Mesenchymal stem cell (in vitro differentiated cells and primary cell): ENCODE measurements around the gene SAFB2.

Source experiments
- DNase-seq: peaks from one replicate; pipeline ENCODE4 v3.0.0-alpha.2; 2013
- H2AFZ ChIP-seq: one replicate; pipeline ENCODE4 v1.6.1; 2013; ENCODE audit warnings: low read depth, mild to moderate bottlenecking, control low read depth, inconsistent platforms, low read length, moderate library complexity
- H2AK5ac ChIP-seq: 2 replicates; pipeline ENCODE4 v1.6.1; 2013; ENCODE audit warnings: low read length, moderate library complexity, mild to moderate bottlenecking, inconsistent platforms; ENCODE audit not compliant: severe bottlenecking
- H2BK120ac ChIP-seq: one replicate; pipeline ENCODE4 v1.6.1; 2013; ENCODE audit warnings: low read depth, mild to moderate bottlenecking, inconsistent platforms, low read length, moderate library complexity
- H2BK12ac ChIP-seq, 2 experiments: one replicate each; pipeline ENCODE4 v1.6.1; 2013; ENCODE audit warnings: inconsistent platforms in 2 of 2, low read length in 2 of 2, mild to moderate bottlenecking in 2 of 2, moderate library complexity in 2 of 2, control low read depth in 1 of 2
- H2BK15ac ChIP-seq: one replicate; pipeline ENCODE4 v1.6.1; 2013; ENCODE audit warnings: mild to moderate bottlenecking, low read depth, inconsistent platforms; ENCODE audit not compliant: poor library complexity, severe bottlenecking
- H2BK5ac ChIP-seq: 2 replicates; pipeline ENCODE4 v1.6.1; 2013; ENCODE audit warnings: low read depth, mild to moderate bottlenecking, low read length, control low read depth, inconsistent platforms; ENCODE audit not compliant: poor library complexity, severe bottlenecking
- H3K14ac ChIP-seq, 2 experiments: one replicate each; pipeline ENCODE4 v1.6.1; 2013; ENCODE audit warnings: inconsistent platforms in 2 of 2, low read length in 2 of 2, control low read depth in 1 of 2, mild to moderate bottlenecking in 1 of 2, moderate library complexity in 1 of 2
- H3K18ac ChIP-seq, 2 experiments: one replicate each; pipeline ENCODE4 v1.6.1; 2013; ENCODE audit warnings: inconsistent platforms in 2 of 2, low read length in 2 of 2, control low read depth in 1 of 2, low read depth in 1 of 2, mild to moderate bottlenecking in 1 of 2
- H3K23ac ChIP-seq, 2 experiments: one replicate each; pipeline ENCODE4 v1.6.1; 2013; ENCODE audit warnings: inconsistent platforms in 2 of 2, low read length in 2 of 2, mild to moderate bottlenecking in 2 of 2, moderate library complexity in 2 of 2, control low read depth in 1 of 2
- H3K27ac ChIP-seq: 2 replicates; pipeline ENCODE4 v1.5.1; 2013; ENCODE audit warnings: mild to moderate bottlenecking, moderate library complexity, low read length, control low read depth, inconsistent platforms; ENCODE audit not compliant: poor library complexity, severe bottlenecking
- H3K27me3 ChIP-seq, 2 experiments: 2 replicates each; pipeline versions ENCODE4 v1.6.1 to v1.7.0; 2013; ENCODE audit warnings: low read length in 2 of 2, mild to moderate bottlenecking in 2 of 2, moderate library complexity in 2 of 2, control low read depth in 1 of 2, inconsistent platforms in 1 of 2; ENCODE audit not compliant: control insufficient read depth in 1 of 2, insufficient read depth in 1 of 2
- H3K36me3 ChIP-seq, 2 experiments: 2 replicates each; pipeline versions ENCODE4 v1.6.1 to v1.7.0; 2013; ENCODE audit warnings: low read length in 2 of 2, control low read depth in 1 of 2, inconsistent platforms in 1 of 2, low read depth in 1 of 2, mild to moderate bottlenecking in 1 of 2; ENCODE audit not compliant: insufficient read depth in 2 of 2, control insufficient read depth in 1 of 2
- H3K4ac ChIP-seq, 2 experiments: one replicate each; pipeline ENCODE4 v1.6.1; 2013; ENCODE audit warnings: inconsistent platforms in 2 of 2, low read length in 2 of 2, mild to moderate bottlenecking in 2 of 2, moderate library complexity in 2 of 2, control low read depth in 1 of 2, low read depth in 1 of 2
- H3K4me1 ChIP-seq: 2 replicates; pipeline ENCODE4 v1.6.1; 2013; ENCODE audit warnings: low read depth, low read length, control low read depth; ENCODE audit not compliant: control insufficient read depth, insufficient read depth
- H3K4me2 ChIP-seq: 2 replicates; pipeline ENCODE4 v1.6.1; 2013; ENCODE audit warnings: low read length, mild to moderate bottlenecking, inconsistent platforms; ENCODE audit not compliant: poor library complexity, severe bottlenecking
- H3K4me3 ChIP-seq, 2 experiments: 2 replicates each; pipeline versions ENCODE4 v1.5.1 to v1.7.0; 2013; ENCODE audit warnings: low read length in 2 of 2, mild to moderate bottlenecking in 2 of 2, control low read depth in 1 of 2, low read depth in 1 of 2; ENCODE audit not compliant: insufficient read depth in 1 of 2
- H3K79me1 ChIP-seq: replicated peaks from 2 replicates; pipeline ENCODE4 v1.6.1; 2013; ENCODE audit warnings: mild to moderate bottlenecking, control low read depth, low read length, inconsistent platforms; ENCODE audit not compliant: poor library complexity, severe bottlenecking
- H3K9ac ChIP-seq: 2 replicates; pipeline ENCODE4 v1.7.0; 2013; ENCODE audit warnings: mild to moderate bottlenecking, low read length, moderate library complexity
- H3K9me3 ChIP-seq: 2 replicates; pipeline ENCODE4 v1.7.0; 2013; ENCODE audit warnings: mild to moderate bottlenecking, low read length; ENCODE audit not compliant: control insufficient read depth
- H4K8ac ChIP-seq: one replicate; pipeline ENCODE4 v1.6.1; 2013; ENCODE audit warnings: inconsistent platforms, mild to moderate bottlenecking, low read length, moderate library complexity
- H4K91ac ChIP-seq: one replicate; pipeline ENCODE4 v1.6.1; 2013; ENCODE audit warnings: mild to moderate bottlenecking, low read length, inconsistent platforms
- WGBS: methylation state at CpG from one replicate; pipeline ENCODE4 v1.1.7; 2013; ENCODE audit warnings: mixed read lengths; 5-methylcytosine and 5-hydroxymethylcytosine counted together

SAFB2 gene

DNA sequence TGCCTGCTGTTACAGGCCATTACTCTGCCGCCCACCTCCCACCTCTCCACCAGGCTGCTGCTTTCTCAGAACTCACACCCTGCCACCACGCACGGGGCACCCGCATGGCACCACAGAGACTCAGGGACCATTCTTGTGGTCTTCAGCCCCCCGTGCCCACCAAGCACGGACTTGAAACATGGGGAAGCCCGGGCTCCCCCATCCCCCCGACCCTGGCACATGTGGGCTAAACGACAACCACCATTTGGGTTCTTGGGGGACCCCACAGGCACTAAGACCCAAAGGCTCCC lies 31.8 kb downstream of the SAFB2 start:
- Histone ChIP-seq H3K27ac (no peak overlapping the region), H2BK5ac (no peak overlapping the region), H2BK12ac (no peak overlapping the region), H3K4me1 (peaks cover 28% of the 10 kb centered on the region), H3K9me3 (no peaks in the 10 kb centered on the region), H3K36me3 (peaks cover 96% of the 10 kb centered on the region in 2 experiments), H3K23ac (no peak overlapping the region), H2BK15ac (no peak overlapping the region), H3K79me1 (peaks cover 52% of the 10 kb centered on the region), H4K91ac (peak overlapping the region; percentile 11), H2AFZ (no peak overlapping the region), H2BK120ac (no peak overlapping the region), H3K27me3 (no peaks in the 10 kb centered on the region), H3K4me2 (no peak overlapping the region), H4K8ac (no peak overlapping the region), H3K4me3 (no peak overlapping the region), H3K9ac (no peak overlapping the region), H3K18ac (no peak overlapping the region), H3K14ac (no peak overlapping the region), H3K4ac (no peak overlapping the region), H2AK5ac (no peak overlapping the region)
- no peak for DNase-seq
- 98% methylated on average over 9 of the region's 9 CpGs for WGBS

DNA sequence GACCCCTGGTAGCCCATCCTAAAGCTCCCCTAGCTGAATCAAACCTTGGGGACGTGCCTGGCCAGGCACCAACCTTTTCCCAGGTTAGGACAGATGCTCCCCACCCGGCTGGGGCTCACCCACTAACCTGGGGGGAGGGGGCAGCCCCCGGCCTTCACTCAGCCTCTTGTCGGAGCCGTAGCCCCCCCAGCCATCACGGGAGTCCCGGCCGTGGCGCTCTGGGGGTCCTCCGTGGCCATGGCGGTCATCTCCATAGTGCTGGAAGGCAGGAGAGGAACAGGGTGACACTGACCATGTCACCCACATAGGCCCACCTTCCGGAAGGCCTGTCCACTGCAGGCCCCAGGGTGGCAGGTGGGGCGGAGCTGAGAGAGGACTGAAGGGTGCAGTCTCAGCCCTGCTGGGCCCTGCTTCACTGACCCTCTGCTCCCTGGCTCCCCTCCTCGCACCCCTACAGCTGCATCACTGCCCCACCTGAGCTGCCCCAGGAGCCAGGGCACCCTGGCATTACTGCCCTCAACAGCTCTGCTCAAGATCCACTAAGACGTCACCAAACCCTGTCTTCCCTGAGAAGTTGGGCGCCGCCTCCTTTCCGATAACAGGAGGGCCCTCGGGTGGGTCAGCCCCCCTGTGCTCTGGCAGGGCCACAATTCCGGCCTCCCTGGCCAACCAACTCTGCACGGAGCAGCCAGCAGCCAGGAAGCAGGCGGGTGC lies 32.3 kb downstream of the SAFB2 start:
- no peaks in the 10 kb centered on the region for H3K27me3 ChIP-seq
- H2BK12ac ChIP-seq = no peak overlapping the region
- H2BK15ac ChIP-seq = no peak overlapping the region
- no peak overlapping the region for H3K4ac ChIP-seq
- H4K8ac ChIP-seq = no peak overlapping the region
- H3K9ac ChIP-seq = no peak overlapping the region
- no peak overlapping the region for H2BK5ac ChIP-seq
- peaks cover 91 to 93% of the 10 kb centered on the region in 2 experiments for H3K36me3 ChIP-seq
- no peak overlapping the region for H2AK5ac ChIP-seq
- no peak overlapping the region for H2BK120ac ChIP-seq
- whole genome bisulfite sequencing = 98% methylated on average over 22 of the region's 22 CpGs
- H3K4me2 ChIP-seq = no peak overlapping the region
- no peak overlapping the region for H2AFZ ChIP-seq
- H3K27ac ChIP-seq = no peak overlapping the region
- no peak overlapping the region for H3K23ac ChIP-seq
- no peaks in the 10 kb centered on the region for H3K9me3 ChIP-seq
- H3K4me3 ChIP-seq = no peak overlapping the region
- DNase-seq = no peak
- H3K18ac ChIP-seq = no peak overlapping the region
- H3K4me1 ChIP-seq = peaks cover 33% of the 10 kb centered on the region
- peak overlapping the region; percentile 11 for H4K91ac ChIP-seq
- H3K14ac ChIP-seq = no peak overlapping the region
- peaks cover 49% of the 10 kb centered on the region for H3K79me1 ChIP-seq

DNA sequence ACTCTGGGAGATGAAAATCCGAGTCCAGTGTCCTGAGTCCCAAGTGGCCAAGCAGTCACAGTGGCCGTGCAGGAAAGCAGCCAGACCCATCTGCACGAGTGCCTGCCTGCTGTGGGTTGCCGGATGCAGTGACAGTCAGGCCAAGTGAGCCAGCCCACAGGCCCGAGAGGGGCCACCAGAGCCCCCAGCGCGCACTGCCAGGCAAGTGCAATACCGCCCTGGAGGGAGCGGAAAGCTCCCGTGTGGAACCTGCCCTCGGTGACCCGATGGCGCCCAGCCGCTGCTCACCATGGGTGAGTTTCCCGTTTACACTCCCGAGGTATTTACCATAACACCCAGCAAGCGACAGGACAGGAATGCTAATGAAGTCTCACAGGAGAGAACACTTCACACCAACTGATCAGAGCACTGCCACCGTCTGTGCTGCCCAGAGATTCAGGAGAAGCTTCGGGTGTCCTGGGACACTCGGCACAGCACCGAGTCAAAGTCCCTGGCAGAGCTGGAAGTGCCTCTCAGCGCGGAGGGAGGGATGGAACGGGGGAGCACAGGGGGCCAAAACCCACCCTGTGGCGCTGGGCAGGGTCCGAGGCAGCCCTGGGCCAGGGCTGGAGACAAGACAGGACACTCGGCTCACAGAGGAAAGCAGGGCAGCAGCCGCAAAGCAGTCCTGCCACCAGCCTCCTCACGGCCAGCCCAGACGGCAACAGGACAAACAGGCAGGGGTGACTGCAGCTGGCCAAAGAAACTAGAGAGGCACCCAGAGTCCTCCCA lies 33.5 kb downstream of the SAFB2 start:
- H3K18ac ChIP-seq = no peak overlapping the region
- no peak overlapping the region for H3K23ac ChIP-seq
- H4K91ac ChIP-seq = no peak overlapping the region
- no peak overlapping the region for H2BK5ac ChIP-seq
- H2BK120ac ChIP-seq = no peak overlapping the region
- H3K4me1 ChIP-seq = peaks cover 36% of the 10 kb centered on the region
- no peak overlapping the region for H3K9ac ChIP-seq
- no peak overlapping the region for H4K8ac ChIP-seq
- H3K79me1 ChIP-seq = peaks cover 49% of the 10 kb centered on the region
- no peaks in the 10 kb centered on the region for H3K27me3 ChIP-seq
- no peak overlapping the region for H3K4ac ChIP-seq
- no peaks in the 10 kb centered on the region for H3K9me3 ChIP-seq
- peaks cover 82 to 83% of the 10 kb centered on the region in 2 experiments for H3K36me3 ChIP-seq
- H3K27ac ChIP-seq = no peak overlapping the region
- no peak overlapping the region for H2AK5ac ChIP-seq
- no peak overlapping the region for H2AFZ ChIP-seq
- no peak overlapping the region for H2BK15ac ChIP-seq
- H3K4me2 ChIP-seq = no peak overlapping the region
- H3K4me3 ChIP-seq = no peak overlapping the region
- no peak overlapping the region for H2BK12ac ChIP-seq
- 85% methylated on average over 30 of the region's 30 CpGs for WGBS
- DNase-seq = no peak
- no peak overlapping the region for H3K14ac ChIP-seq

DNA sequence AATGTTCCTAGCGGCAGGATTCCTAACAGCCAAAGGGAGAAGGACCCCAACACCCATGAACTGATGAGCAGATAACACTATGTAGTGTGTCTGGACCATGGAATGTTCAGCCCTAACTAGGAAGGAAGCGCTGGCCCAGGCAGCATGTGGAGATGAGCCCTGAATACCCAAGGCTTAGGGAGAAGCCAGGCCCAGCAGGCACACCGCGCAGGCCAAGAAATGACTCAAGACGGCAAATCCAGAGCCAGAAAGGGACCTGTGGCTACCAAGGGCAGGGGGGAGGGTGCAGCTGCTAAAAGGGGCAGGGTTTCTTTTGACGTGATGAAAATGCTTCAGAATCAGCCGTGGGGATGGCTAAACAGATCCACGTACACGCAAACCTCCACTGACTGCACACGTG lies 34.1 kb downstream of the SAFB2 start:
- Histone ChIP-seq H3K23ac (no peak overlapping the region), H2BK12ac (no peak overlapping the region), H3K4me2 (no peak overlapping the region), H3K9ac (no peak overlapping the region), H2BK5ac (no peak overlapping the region), H3K36me3 (peaks cover 76 to 77% of the 10 kb centered on the region in 2 experiments), H2BK120ac (no peak overlapping the region), H3K18ac (no peak overlapping the region), H3K14ac (no peak overlapping the region), H3K27me3 (no peaks in the 10 kb centered on the region), H3K9me3 (no peaks in the 10 kb centered on the region), H3K27ac (no peak overlapping the region), H3K79me1 (peaks cover 43% of the 10 kb centered on the region), H2AFZ (no peak overlapping the region), H4K8ac (no peak overlapping the region), H3K4me1 (peaks cover 36% of the 10 kb centered on the region), H3K4me3 (no peak overlapping the region), H3K4ac (no peak overlapping the region), H2BK15ac (no peak overlapping the region), H4K91ac (no peak overlapping the region), H2AK5ac (no peak overlapping the region)
- 93% methylated on average over 10 of the region's 10 CpGs for WGBS
- no peak for DNase-seq
